GM12892 (cell line): ENCODE data around the gene MRPL32.

ENCODE experiments used
- POLR2A ChIP-seq: IDR thresholded peaks from 2 replicates; pipeline ENCODE4 v1.6.1; 2011; ENCODE audit warnings: low read depth, low read length, control low read depth
- POLR2AphosphoS5 ChIP-seq: IDR thresholded peaks from 2 replicates; pipeline ENCODE4 v1.6.1; 2011; ENCODE audit warnings: low read depth, low read length, control low read depth
- TAF1 ChIP-seq: IDR thresholded peaks from 2 replicates; pipeline ENCODE4 v1.6.1; 2011; ENCODE audit warnings: low read depth, mild to moderate bottlenecking, control low read depth, low read length, borderline replicate concordance

- TF ChIP-seq POLR2A, result no peak
- no peak for TF ChIP-seq POLR2AphosphoS5
- TF ChIP-seq TAF1, result no peak
Measured at GRCh38 chr7:42986781-42987248, 54.6 kb downstream of the MRPL32 start.
